HG03432 (cell line): ENCODE measurements around the gene OLA1.

Experiments
- ATAC-seq: cut with Tn5 transposase; IDR thresholded peaks from one replicate; pipeline ENCODE4 v1.9.1; 2021; ENCODE audit warnings: mild to moderate bottlenecking, moderate library complexity; ENCODE audit not compliant: unreplicated experiment

The OLA1 gene

GRCh38 chr2:174180726-174181236 lies 67.6 kb downstream of the OLA1 start:
- no peak for ATAC-seq

GRCh38 chr2:174180165-174180724 lies 68.1 kb downstream of the OLA1 start:
- no peak for ATAC-seq

GRCh38 chr2:174177316-174177890 lies 70.9 kb downstream of the OLA1 start:
- no peak for ATAC-seq

DNA sequence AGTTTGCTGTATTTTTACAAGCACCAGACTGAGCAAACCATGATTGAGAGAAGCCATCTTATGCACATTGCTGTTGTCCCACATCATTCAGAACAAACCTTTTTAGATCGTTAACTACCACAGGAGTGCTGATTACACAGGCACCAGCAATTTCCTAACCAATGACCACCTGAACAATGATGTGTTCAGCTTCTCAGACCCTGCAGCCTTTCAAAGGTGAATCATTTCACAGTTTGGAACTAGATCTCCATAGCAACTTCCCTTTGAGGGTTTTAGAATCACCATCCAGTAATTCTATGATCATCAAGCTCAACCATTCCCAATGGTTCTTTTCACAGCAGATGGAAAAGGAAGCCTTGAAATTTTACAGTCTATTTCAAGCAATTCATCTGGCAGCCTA lies 71.4 kb downstream of the OLA1 start:
- ATAC-seq = no peak

DNA sequence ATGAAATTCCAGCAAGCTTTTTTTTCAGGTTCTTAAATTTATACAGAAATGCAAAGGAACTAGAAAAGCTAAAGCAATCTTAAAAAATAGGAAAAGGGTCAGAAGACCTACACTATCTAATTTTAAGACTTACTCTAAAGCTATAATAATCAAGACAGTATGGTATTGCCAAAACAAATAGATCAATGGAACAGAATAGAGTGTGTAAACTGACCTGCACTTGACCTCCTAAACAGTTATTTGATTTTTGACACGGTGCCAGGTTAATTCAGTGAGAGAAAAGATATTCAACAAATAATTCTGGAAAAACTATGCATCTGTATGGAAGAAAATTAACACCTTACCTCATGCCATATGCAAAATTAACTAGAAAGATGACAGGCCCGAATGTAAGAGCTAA lies 73.6 kb downstream of the OLA1 start:
- ATAC-seq = no peak

DNA sequence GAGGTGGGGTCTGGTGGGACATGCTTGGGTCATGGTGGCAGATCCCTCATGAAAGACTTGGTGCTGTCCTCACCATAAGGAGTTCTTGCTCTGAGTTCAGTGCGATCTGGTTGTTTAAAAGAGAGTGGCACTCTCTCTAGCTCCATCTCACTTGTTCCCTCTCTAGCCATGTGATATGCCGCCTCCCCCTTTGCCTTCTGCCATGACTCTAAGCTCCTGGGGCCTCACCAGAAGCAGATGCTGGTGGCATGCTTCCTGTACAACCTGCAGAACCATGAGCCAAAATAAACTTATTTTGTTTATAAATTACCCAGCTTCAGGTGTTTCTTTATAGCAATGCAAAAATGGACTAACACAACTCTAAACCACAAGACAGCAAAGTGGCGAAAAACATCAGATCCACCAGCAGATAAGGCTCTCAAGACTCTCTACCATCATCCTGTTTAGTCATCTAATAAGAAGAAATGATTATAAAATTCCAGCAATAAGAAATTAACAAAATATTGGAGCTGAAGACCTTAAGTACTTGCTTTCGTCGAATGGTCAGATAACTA lies 75.5 kb downstream of the OLA1 start:
- no peak for ATAC-seq

DNA sequence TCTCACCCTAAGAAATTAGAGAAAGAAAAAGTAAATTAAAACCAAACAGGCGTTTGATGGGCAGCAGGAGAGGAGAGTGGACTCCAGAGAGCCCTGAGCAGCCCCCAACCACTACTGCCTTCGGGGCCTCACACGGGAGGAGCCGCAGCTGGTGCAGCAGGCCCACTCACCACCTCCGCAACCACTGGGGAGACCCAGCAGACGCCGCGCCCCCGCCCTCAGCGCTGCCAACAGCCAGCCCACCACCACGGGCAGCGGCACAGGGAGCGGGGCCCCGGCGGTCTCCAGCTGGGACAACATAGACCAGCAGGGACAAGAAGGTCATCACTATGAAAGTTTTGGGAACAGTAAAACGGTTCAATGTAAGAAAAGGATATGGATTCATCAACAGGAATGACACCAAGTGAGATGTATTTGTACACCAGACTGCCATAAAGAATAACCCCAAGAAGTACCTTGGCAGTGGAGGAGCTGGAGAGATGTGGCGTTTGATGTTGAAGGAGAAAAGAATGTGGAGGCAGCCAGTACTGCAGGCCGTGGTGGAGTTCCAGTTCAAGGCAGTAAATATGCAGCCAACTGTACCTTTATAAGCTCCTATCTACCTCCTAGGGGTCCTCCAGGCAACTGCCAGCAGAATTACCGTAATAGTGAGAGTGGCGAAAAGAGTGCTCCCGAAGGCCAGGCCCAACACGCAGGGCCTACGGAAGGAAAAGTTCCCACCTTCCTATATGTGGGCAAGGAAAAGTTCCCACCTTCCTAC lies 76.5 kb downstream of the OLA1 start:
- no peak for ATAC-seq

DNA sequence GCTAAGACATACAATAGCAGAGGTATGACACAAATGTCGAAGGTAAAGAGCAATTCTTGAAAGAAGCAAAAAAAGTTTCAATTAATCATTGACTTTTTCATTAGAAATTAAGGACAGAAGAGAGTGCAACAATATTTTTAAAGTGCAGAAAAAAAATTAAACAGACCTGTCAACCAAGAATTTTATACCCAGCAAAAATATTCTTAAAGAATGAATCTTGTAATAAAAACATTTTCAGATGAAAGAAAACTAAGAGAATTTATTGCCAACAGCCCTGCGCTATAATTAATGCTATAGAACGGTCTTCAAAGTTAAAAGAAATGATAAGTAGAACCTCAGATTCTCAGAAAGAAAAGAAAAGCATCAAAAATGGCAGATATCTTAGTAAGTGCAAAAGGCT lies 79.0 kb downstream of the OLA1 start:
- no peak for ATAC-seq

DNA sequence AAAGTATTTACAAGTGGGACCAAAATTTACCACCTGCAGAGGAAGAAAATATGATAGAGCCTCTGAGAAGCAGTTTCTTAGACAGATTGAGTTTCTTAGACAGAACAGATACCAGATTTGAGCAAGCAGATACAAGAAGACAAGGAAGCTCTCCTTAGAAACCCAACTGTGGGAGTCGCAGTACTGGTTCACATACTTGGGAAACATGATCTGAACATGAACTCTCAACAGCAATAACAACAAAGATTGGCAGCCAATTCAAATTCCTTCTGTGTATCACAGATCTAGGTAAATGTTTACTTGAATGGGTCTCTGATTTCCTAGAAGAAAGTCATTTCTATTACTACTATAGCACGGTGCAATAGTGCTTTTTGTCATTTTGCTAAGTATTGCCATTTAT lies 82.1 kb downstream of the OLA1 start:
- no peak for ATAC-seq

- no peak for ATAC-seq
Measured at GRCh38 chr2:174161490-174161889, 86.8 kb downstream of the OLA1 start.

- no peak for ATAC-seq
Measured at GRCh38 chr2:174158003-174158402, 90.3 kb downstream of the OLA1 start.

DNA sequence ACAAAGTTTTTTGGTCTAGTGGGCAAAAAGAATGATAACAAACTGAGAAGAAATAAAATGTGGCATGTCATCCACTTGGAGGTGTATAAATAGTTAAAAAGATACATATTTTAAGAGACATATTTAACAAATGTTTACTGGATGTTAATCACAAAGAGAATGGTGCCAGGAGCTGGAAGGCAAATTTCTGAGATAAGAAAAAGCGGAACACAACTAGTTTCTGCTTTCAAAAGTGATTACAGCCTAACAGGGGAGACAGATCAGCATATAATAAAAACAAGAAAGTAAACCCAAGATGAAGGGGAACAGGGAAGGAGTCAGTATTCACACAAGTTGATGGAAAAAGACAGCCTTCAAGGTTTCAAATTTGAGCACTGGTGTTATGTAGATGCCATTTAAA lies 91.3 kb downstream of the OLA1 start:
- ATAC-seq = no peak

DNA sequence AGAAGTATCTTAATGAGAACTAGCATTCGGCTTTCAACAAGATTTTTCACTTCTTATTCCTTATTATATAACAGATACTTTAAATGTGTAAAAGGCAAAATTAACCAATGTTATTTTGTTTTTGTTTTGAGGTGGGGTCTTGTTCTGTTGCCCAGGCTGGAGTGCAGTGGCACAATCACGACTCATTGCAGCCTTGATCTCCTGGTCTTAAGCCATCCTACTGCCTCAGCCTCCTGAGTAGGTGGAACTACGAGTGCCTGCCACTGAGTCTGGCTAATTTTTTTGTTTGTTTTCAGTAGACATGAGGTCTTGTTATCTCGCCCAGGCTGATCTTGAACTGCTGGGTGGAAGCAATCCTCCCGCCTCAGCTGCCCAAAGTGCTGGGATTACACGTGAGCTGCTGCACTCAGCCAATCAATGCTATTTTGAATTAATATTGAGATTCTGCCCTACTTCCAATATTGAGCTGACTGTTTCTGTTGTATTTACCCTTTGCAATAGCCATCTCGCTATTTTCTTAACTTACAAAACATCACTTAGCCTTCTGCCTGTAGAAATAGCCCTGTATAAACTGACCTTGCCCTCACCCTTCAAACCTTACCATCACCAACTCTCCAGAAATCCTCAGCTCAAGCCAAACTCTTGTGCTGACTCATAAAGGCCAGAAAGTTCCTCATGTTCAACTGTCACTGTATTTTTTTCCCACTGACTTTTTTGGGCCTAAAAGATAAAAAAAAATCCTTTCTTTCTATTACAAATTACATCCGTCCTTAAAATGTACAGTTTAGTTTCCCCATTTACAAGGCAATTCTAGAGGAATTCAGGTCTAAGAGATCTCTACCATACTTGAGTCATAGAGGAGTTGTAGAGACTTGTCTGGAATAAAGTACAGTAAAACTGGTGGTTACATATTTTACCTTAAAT lies 94.3 kb downstream of the OLA1 start:
- ATAC-seq = no peak

GRCh38 chr2:174149530-174149929 lies 98.8 kb downstream of the OLA1 start:
- no peak for ATAC-seq

GRCh38 chr2:174148833-174149232 lies 99.5 kb downstream of the OLA1 start:
- ATAC-seq = no peak

GRCh38 chr2:174145827-174146226 lies 102.5 kb downstream of the OLA1 start:
- ATAC-seq = no peak

DNA sequence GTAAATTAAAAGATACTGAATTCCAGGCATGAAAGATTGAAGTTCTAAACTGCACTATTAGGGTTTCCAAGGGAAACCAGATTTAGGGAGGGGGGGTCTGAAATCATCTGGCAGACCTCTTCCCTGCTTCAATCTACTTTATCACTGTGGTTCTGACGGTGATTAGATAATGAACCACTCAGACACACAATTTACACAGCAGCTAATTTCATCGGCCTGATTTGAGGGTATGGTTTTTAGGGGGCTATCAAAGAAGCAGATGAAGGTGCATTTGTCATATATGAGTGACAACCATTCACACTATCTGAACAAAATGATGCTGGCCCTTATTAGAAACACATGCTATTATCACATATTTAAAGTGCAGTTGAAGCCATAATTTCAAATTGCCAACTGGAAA lies 106.0 kb downstream of the OLA1 start:
- ATAC-seq = no peak

DNA sequence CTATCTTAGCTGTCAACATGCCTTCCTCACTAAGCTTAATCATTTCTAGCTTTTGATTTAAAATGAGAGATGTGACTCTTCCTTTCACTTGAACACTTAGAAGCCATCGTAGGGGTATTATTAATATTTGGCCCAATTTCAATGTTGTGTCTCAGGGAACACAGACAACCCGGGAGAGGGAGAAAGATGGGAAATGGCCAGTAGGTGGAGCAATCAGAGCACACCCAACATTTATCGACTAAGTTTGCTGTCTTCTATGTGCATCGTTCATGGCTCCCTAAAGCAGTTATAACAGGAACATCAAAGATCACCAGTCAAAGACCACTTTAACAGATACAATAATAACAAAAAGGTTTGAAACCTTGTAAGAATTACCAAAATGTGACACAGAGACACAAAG lies 110.2 kb downstream of the OLA1 start:
- no peak for ATAC-seq

DNA sequence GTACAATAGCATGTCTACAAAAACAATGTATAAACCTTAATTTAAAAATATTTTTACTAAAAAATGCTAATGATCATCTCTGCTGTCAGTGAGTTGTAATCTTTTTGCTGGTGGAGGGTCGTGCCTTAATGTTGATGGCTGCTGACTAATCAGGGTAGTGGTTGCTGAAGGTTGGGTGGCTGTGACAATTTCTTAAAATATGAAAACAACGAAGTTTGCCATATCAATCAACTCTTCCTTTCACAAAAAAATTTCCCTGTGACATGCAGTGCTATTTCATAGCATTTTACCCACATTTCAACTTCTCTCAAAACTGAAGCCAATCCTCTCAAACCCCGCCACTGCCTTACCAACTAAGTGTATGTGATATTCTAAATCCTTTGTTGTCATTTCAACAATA lies 112.4 kb downstream of the OLA1 start:
- ATAC-seq = no peak

DNA sequence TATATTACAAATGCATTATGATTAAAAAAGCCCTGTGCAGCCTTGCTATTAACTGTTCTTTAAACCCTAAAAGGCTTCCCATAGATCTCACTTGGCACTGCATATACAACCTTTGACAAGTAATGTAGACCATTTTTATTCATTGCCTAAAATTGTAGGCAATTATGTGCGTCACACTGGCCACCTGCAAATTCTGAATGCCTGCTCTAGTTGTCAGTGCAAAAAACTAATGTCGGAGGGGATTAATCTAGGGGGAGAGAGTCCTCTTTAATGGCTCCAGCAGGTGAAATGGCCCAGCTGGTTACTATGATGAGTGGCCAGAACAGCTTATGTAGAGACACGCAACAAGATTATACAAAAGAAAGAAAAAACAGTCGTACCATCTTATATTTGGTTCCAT lies 123.2 kb downstream of the OLA1 start:
- no peak for ATAC-seq

GRCh38 chr2:174124181-174124580 lies 124.2 kb downstream of the OLA1 start:
- ATAC-seq = no peak
